ENCODE measurements around the gene SLAMF7.

SLAMF7 gene

DNA sequence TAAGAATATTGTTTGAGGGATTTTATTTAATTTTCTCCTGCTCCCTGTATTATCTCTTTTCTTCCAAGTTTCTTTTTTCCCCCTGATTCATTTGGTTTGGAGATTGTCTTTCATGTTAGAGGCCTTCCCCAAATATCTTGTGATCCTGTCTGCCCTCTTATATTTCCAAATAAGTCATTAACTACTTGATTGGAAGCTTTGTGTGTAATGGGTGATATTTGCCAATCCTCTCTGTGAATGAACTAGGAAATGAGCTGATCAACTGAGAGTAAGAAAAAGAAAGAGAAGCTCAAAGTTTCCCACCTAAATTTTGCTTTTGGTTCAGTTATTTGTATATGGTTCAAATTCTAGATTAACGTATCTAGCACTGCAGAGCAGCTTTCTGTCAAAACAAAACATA is 33.3 kb downstream of the SLAMF7 start:
- no peak for DNase-seq (ENCODE audit: low read depth)
- TF ChIP-seq CTCF (IDR thresholded peaks at IDR 0.05; ENCODE audit: low read length, missing control alignments): no peak
- H3K4me3 ChIP-seq (replicated peaks; ENCODE audit: low read depth, low read length): no peak overlapping the region

DNA sequence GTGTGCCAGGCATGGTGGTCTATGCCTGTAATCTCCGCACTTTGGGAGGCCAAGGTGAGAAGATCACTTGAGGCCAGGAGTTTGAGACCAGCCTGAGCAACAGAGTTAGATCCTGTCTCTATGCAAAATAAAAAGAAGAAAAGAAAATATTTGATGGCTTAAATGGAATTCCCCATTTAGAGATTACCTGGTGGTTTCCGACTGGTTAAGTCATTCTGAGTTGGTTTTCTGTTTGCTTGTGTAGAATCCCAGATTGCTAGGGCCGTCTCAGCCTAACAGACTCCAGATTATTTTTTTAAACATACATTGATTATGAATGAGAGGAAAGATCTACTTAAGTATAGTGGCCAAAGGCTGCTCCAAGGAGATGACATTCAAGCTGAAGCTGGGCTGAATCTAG is 34.0 kb downstream of the SLAMF7 start:
- DNase-seq (ENCODE audit: low read depth): no peak
- no peak overlapping the region for H3K4me3 ChIP-seq (replicated peaks; ENCODE audit: low read depth, low read length)
- no peak for TF ChIP-seq CTCF (IDR thresholded peaks at IDR 0.05; ENCODE audit: low read length, missing control alignments)

DNA sequence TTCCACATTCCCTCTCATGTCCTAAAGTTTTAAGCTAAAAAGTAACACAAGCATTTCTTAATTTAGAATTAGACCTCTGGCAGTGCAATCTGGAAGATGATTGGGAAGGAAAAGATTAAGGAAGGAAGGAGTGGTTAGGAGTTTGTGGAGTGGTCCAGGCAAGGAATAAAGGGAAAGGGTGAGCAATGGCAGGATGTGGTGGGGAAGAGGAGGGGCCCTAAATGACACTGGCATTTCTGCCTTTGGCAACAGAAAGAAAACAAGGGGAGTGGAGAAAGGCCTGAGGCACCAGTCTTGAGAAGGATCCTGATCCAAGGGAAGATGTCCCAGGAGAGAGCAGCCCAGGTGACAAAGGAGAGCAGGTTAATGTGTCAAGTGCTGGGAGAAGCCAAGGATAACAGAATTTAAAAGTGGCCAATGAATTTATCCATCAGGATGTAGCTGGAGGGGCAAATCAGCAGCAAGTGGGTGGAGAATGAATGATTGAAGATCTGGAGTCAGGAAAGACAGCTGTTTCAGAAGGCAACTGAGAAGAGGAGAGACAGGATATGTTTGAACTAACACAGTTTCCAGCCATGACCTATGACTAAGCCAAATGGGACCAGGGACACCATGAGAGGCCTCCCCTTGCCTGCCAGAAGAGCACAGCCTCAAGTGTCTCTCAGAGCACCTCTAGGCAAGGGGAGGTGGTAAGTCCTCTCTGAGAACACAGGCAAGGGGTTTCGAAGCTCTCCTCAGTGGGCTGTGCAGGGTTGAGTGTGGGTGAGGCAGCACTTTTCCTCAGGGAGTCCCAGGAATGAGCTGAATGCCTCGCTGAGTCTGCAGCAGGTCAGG is 36.1 kb downstream of the SLAMF7 start:
- no peak for TF ChIP-seq CTCF (IDR thresholded peaks at IDR 0.05; ENCODE audit: low read length, missing control alignments)
- no peak for DNase-seq (ENCODE audit: low read depth)
- H3K4me3 ChIP-seq (replicated peaks; ENCODE audit: low read depth, low read length): no peak overlapping the region

GRCh38 chr1:160776178-160776577 is 37.1 kb downstream of the SLAMF7 start:
- H3K4me3 ChIP-seq (replicated peaks; ENCODE audit: low read depth, low read length): no peak overlapping the region
- TF ChIP-seq CTCF (IDR thresholded peaks at IDR 0.05; ENCODE audit: low read length, missing control alignments): no peak
- DNase-seq (ENCODE audit: low read depth): no peak

GRCh38 chr1:160777486-160778089 is 38.5 kb downstream of the SLAMF7 start:
- peak; percentile 48 for TF ChIP-seq CTCF (IDR thresholded peaks at IDR 0.05; ENCODE audit: low read length, missing control alignments)
- H3K4me3 ChIP-seq (replicated peaks; ENCODE audit: low read depth, low read length): no peak overlapping the region
- peak; percentile 22 for DNase-seq (ENCODE audit: low read depth)

- no peak for TF ChIP-seq CTCF (IDR thresholded peaks at IDR 0.05; ENCODE audit: low read length, missing control alignments)
- DNase-seq (ENCODE audit: low read depth): no peak
- H3K4me3 ChIP-seq (replicated peaks; ENCODE audit: low read depth, low read length): no peak overlapping the region
Measured at GRCh38 chr1:160778976-160779375, 39.9 kb downstream of the SLAMF7 start.

All from fibroblast of pulmonary artery (primary cell).